Endothelial cell (in vitro differentiated cells): ENCODE measurements around the gene PLD2. TPM values are rescaled to one million over a fixed set of nuclear protein-coding genes. Genes with fewer than 3 reads are reported as not detected.

ENCODE experiments used
- DNase-seq: peaks from one replicate; pipeline ENCODE4 v3.0.0; 2021; ENCODE audit warnings: low spot score
- H3K27ac Mint-ChIP-seq: one replicate; pipeline ENCODE4 v1.8.0; 2021; ENCODE audit warnings: mixed read lengths, inconsistent platforms; ENCODE audit not compliant: unreplicated experiment
- H3K27me3 Mint-ChIP-seq: one replicate; pipeline ENCODE4 v1.8.0; 2021; ENCODE audit warnings: mild to moderate bottlenecking, moderate library complexity, mixed read lengths, inconsistent platforms; ENCODE audit not compliant: unreplicated experiment
- H3K36me3 Mint-ChIP-seq: one replicate; pipeline ENCODE4 v1.8.0; 2021; ENCODE audit warnings: mild to moderate bottlenecking, low read depth, mixed read lengths, inconsistent platforms; ENCODE audit not compliant: unreplicated experiment
- H3K4me1 Mint-ChIP-seq: one replicate; pipeline ENCODE4 v1.8.0; 2021; ENCODE audit warnings: mild to moderate bottlenecking, mixed read lengths, inconsistent platforms; ENCODE audit not compliant: unreplicated experiment
- H3K4me3 Mint-ChIP-seq: one replicate; pipeline ENCODE4 v1.8.0; 2021; ENCODE audit warnings: mild to moderate bottlenecking, mixed read lengths, inconsistent platforms; ENCODE audit not compliant: unreplicated experiment
- H3K9me3 Mint-ChIP-seq: one replicate; pipeline ENCODE4 v1.8.0; 2021; ENCODE audit warnings: mixed read lengths, inconsistent platforms; ENCODE audit not compliant: unreplicated experiment
- CTCF ChIP-seq: fragments of 200-600 bp; sonication (generic); IDR thresholded peaks from one replicate; pipeline ENCODE4 v1.5.0; 2021; ENCODE audit warnings: antibody characterized with exemption; ENCODE audit not compliant: unreplicated experiment
- total RNA-seq: library from RNA; stranded (reverse); fragmentation: NEBNext Ultra II Directional; extraction: Animal tissue kit (Norgen Biotek cat#: 25700); gene quantifications from one replicate; pipeline ENCODE4 v1.2.1, GENCODE V29; 2021; ENCODE audit not compliant: unreplicated experiment

PLD2 gene
- total RNA-seq, 1 donor from 2014 or later: 86.5 TPM

GRCh38 chr17:4833941-4834680, 27.2 kb downstream of the PLD2 start:
- no peak for TF ChIP-seq CTCF
- DNase-seq: peak; percentile 22
- no peaks in the 10 kb centered on the region for H3K9me3 Mint-ChIP-seq
- peaks cover 1% of the 10 kb centered on the region for H3K27me3 Mint-ChIP-seq
- peak overlapping the region; percentile 85 for H3K27ac Mint-ChIP-seq
- peak overlapping the region; percentile 97 for H3K4me3 Mint-ChIP-seq
- peaks cover 16% of the 10 kb centered on the region for H3K36me3 Mint-ChIP-seq
- peaks cover 34% of the 10 kb centered on the region for H3K4me1 Mint-ChIP-seq

GRCh38 chr17:4834681-4835020, 27.7 kb downstream of the PLD2 start:
- TF ChIP-seq CTCF: no peak
- Mint-ChIP-seq H3K36me3 (peaks cover 16% of the 10 kb centered on the region), H3K4me1 (peaks cover 39% of the 10 kb centered on the region), H3K27me3 (peaks cover 1% of the 10 kb centered on the region), H3K4me3 (peak overlapping the region; percentile 97), H3K9me3 (no peaks in the 10 kb centered on the region), H3K27ac (no peak overlapping the region)
- no peak for DNase-seq

GRCh38 chr17:4836221-4836620, 29.3 kb downstream of the PLD2 start:
- H3K9me3 Mint-ChIP-seq: no peaks in the 10 kb centered on the region
- peaks cover 4% of the 10 kb centered on the region for H3K27me3 Mint-ChIP-seq
- DNase-seq: no peak
- no peak for TF ChIP-seq CTCF
- peaks cover 50% of the 10 kb centered on the region for H3K4me1 Mint-ChIP-seq
- H3K4me3 Mint-ChIP-seq: peak overlapping the region; percentile 71
- H3K36me3 Mint-ChIP-seq: peaks cover 16% of the 10 kb centered on the region
- no peak overlapping the region for H3K27ac Mint-ChIP-seq

GRCh38 chr17:4837471-4838308, 30.7 kb downstream of the PLD2 start:
- H3K27me3 Mint-ChIP-seq: peaks cover 4% of the 10 kb centered on the region
- peaks cover 50% of the 10 kb centered on the region for H3K4me1 Mint-ChIP-seq
- peak overlapping the region; percentile 23 for H3K4me3 Mint-ChIP-seq
- DNase-seq: no peak
- no peak for TF ChIP-seq CTCF
- no peaks in the 10 kb centered on the region for H3K9me3 Mint-ChIP-seq
- H3K36me3 Mint-ChIP-seq: peaks cover 16% of the 10 kb centered on the region
- H3K27ac Mint-ChIP-seq: peak overlapping the region; percentile 55
